Measurements from ENCODE around the gene ADAMTSL1.

Gene ADAMTSL1

GRCh38 chr9:18887546-18887945, 413.6 kb downstream of the ADAMTSL1 start:
- DNase-seq, result no peak

DNA sequence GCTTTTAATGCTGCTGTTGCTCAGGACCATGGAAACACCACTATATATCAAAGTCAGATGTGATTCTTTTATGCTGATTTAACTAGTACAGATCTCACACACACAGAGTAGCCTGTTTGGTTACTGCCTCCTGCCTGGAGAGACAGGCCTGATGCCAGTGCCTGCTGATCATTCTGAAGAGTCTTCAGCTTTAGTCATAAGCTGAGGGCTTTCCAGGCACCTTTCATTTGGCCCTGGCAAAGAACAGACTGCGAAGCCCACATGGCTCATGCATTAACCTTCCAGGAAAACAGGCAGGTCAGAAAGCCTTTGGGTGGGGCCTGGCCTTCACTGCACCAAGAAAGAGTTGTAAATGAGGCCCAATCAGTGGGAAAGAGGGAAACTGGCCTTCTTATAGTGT, 414.3 kb downstream of the ADAMTSL1 start:
- no peak for DNase-seq

- DNase-seq, result no peak
Observed at GRCh38 chr9:18889550-18889949, 415.6 kb downstream of the ADAMTSL1 start.

DNA sequence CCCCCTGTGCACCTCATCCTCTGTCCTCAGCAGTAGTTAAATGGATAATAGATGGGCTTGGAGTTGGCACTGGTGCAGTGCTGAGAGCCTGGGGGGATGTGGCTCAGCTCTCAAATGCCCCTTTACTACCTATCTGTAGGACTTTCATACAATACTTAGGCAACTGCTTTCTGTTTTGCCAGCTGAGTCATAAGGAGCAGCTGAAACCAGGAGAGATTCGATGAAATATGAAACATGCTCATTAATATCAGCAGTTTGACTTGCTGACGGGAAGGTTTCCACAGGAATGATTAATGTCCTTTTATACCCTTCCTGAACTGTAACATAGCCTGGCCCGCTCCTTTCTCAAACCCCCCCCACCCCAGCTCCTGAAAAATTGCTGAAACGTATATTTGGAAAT, 416.4 kb downstream of the ADAMTSL1 start:
- DNase-seq, result no peak

GRCh38 chr9:18891946-18892670, 418.2 kb downstream of the ADAMTSL1 start:
- no peak for DNase-seq

DNA sequence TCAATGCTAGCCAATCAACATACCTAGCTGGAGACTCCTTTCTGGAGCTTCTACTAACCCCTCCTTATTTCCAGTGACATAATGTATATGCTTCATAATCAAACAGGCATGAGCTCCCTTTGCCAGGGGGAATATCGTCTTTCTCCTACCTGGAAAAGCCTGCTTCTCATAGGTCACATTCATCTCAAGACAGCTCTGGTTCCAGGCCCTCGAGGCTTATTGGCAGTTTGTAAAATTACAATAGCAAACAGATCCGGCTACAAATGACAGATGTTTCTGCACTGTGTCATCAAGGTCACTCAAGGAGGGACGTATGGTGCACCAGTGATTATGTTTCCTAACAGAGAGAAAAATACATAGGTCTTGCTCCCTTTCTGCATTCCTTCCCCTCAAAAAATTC, 419.1 kb downstream of the ADAMTSL1 start:
- DNase-seq, result no peak

- DNase-seq, result no peak
Observed at GRCh38 chr9:18893491-18893890, 419.5 kb downstream of the ADAMTSL1 start.

DNA sequence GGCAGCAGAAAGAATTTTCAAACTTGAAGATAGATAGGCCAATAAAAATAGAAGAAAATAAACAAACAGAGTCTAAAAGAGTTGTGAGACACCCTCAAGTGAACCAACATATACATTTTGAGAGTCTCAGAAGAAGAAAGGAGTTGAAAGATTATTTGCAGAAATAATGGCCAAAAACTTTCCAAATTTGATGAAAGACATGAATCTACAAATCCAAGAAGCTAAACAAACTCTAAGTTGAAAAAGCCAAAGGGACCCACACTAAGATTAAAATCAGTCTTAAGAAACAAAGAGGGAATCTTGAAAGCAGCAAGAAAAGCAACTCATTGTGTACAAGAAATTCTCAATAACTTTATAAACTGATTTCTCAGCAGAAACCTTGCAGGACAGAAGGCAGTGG, 422.1 kb downstream of the ADAMTSL1 start:
- DNase-seq, result no peak

DNA sequence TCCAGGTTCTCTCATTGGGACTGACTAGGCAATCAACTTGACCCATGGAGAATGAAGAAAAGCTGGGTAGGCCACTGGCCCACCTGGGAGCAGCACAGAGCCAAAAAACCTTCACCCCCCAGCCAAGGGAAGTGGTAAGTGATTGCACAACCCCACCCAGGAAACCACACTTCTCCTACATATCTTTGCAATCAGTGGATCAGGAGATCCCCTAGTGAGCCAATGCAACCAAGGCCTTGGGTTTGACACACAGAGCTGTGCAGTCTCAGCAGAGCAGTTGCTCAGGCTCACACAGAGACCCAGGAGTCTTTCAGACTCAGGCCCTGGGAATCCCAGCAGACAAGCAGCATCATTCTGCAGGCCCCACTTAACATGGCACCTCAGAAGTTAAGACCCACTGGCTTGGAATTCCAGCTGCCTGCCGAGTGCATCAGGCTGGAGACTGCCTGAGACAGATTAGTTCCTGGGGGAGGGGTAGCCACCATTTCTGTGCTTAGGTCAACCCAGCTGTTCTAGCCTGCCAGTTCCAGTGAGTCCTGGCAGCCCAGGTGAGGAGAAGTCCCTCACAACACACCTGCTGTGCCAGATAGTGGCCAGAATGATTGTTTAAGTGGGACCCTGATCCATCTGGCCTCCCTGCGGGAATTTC, 422.7 kb downstream of the ADAMTSL1 start:
- no peak for DNase-seq

DNA sequence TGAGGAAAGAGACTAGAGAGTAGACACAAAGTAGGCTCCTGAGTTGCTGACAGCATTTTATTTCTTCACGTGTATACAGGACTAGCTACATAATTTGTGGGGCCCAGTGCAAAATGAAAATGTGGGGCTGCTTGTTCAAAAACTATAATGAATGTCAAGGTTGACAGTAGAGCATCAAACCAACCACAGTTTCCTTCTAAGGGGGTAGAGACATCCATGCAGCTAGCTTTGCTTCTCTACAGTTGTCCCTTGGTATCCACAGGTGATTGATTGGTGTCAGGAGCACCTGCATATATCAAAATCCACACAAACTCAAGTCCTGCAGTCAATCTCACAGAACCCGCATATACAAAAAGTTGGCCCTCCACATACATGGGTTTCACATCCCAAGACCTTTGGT, 429.5 kb downstream of the ADAMTSL1 start:
- no peak for DNase-seq

- DNase-seq, result no peak
Observed at GRCh38 chr9:18905028-18905882, 431.3 kb downstream of the ADAMTSL1 start.

DNA sequence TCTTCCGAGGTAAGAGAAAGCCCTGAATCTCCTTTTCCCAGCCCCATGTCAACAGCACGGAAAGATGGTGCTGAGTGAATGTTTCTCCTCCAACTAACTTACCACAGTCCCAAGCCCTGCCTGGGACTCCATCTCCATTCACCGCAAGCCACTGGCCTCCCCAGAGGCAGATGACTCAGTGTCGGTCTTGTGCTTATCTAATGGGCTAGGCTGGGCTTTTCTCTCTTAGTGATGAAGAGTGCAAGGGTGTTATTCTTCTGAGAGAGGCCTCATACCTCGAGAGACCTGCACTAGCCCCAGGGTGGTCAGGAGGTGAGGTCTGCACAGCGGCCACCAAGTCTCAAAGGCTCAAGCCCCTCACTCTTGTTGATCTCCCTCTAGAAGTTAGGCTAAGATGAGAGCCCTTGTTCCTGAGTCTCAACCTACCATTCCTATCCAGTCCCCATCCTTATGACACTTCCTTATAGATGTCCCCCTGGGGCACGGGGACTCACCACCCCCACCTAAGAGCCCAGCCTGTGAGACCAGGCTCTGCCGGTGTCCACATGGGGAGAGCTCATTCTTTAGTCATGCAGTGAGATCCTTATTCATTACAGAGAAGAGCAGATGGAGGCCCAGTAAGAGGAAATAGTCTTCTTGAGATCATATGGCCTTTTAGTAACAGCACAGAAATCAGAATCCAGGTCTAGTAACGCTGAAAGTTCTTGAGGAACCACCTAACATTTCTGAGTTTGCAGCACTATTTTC, 432.1 kb downstream of the ADAMTSL1 start:
- no peak for DNase-seq

GRCh38 chr9:18906656-18907395, 432.9 kb downstream of the ADAMTSL1 start:
- DNase-seq, result no peak

- DNase-seq, result no peak
Observed at GRCh38 chr9:18907927-18908625, 434.1 kb downstream of the ADAMTSL1 start.

GRCh38 chr9:18909140-18910018, 435.4 kb downstream of the ADAMTSL1 start:
- DNase-seq, result no peak

DNA sequence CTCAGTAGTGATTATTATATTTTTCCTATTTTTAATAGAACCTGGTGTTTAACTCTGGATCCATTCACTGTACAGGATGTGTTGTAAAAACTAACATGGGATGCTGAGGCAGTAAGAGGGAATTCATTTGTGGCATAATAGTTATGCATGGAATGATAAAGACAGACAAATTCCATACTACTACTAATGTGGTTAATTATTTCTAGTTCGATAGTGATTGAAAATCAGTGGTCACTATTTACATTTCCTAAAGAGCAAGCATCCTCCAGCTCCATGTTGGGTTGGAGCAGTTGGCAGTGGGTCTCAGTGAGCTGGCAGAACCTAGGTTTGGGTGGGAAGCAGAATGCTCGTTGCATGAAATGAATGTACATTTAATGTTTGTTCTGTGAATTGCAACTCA, 436.5 kb downstream of the ADAMTSL1 start:
- DNase-seq, result no peak

GRCh38 chr9:18910916-18911315, 437.0 kb downstream of the ADAMTSL1 start:
- DNase-seq, result no peak

GRCh38 chr9:18911714-18912342, 437.9 kb downstream of the ADAMTSL1 start:
- DNase-seq, result no peak

DNA sequence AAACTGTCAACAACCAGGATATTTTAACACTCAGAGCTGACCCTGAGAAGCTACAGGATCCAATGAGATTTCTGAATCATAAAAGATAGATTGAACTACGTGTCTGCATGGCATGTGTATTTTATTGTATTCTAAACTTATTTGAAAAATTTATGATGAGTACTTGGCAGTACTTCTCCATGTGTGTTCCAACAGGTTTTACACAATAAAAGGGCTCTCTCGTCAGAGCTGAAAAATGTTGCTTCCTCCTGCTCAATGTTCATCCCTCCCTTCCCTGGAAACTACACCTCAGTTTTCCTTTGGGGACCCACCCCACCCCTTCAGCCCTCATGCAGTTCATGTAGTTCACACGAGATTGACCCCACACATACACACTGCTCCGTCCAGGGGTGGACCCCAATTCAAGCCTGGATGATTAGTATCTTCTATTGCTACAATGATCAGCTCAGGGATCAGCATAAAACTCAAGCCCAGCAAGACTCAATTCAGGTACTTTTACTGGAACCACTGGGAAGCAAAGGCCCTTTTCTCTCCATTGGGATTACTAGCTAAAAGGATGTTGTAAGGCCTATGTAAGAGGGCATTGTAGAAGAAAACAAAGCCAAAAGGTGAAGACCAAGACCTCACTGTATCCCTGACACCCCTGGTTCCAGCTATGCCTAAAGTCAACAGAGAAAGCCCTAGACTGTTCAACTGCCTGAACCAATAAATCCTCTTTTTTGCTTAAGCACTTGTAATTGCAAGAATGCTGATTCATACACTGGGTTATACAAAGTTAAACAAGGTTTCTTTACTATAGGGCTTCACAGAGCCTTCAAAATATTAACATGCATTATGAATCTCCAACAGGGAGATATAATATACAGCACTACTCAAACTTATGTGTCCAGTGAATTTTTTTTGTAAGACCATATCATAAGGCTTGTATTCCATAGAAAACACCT, 446.5 kb downstream of the ADAMTSL1 start:
- no peak for DNase-seq
